Transverse colon (tissue), 3 donors: ENCODE results near the gene TAF1A.

Experiments
- CTCF ChIP-seq, 5 experiments: fragments of 200-600 bp in 3 of 5; fragments of 450-650 bp in 2 of 5; sonication (generic) in 3 of 5; IDR thresholded peaks; 1 replicate in 2 of 5; 2 replicates in 3 of 5; pipeline ENCODE4 v1.5.1; 2016 to 2017; ENCODE audit warnings: antibody characterized with exemption in 5 of 5, inconsistent platforms in 3 of 5, mild to moderate bottlenecking in 2 of 5, moderate library complexity in 1 of 5
- POLR2A ChIP-seq: fragments of 450-650 bp; IDR thresholded peaks from one replicate; pipeline ENCODE4 v1.6.1; 2016; ENCODE audit warnings: antibody characterized with exemption, mild to moderate bottlenecking, moderate library complexity

DNA sequence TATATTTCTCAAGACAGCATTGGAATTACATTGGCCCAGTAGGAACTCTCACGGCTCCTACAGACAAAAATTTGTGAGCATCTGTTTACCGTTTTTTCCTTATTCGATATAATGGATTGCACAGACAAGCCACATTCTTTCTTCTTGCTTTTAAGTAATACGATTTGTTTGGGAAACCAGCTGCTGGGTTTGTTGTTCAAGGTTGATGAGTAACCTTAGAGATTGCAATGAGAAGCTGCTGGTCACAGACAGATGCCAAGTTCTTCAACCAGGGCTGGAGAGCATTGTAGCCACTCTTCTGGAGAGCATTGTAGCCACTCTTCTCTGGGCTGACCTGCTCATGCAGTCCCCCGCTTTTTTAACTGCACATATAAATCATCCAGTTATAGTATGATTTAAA lies 26.8 kb upstream of the TAF1A start:
- no peak for TF ChIP-seq CTCF (IDR thresholded peaks at IDR 0.05)
- TF ChIP-seq POLR2A, result no peak
